ENCODE data around the gene RBBP8NL. TPM values are rescaled to one million over a fixed set of nuclear protein-coding genes. Genes with fewer than 3 reads are reported as not detected.

RBBP8NL gene
- total and polyA plus RNA-seq, 9 of the 15 experiments (the other 6 are each of a cell fraction or from before 2014, with no cell fraction given), result not detected

DNA sequence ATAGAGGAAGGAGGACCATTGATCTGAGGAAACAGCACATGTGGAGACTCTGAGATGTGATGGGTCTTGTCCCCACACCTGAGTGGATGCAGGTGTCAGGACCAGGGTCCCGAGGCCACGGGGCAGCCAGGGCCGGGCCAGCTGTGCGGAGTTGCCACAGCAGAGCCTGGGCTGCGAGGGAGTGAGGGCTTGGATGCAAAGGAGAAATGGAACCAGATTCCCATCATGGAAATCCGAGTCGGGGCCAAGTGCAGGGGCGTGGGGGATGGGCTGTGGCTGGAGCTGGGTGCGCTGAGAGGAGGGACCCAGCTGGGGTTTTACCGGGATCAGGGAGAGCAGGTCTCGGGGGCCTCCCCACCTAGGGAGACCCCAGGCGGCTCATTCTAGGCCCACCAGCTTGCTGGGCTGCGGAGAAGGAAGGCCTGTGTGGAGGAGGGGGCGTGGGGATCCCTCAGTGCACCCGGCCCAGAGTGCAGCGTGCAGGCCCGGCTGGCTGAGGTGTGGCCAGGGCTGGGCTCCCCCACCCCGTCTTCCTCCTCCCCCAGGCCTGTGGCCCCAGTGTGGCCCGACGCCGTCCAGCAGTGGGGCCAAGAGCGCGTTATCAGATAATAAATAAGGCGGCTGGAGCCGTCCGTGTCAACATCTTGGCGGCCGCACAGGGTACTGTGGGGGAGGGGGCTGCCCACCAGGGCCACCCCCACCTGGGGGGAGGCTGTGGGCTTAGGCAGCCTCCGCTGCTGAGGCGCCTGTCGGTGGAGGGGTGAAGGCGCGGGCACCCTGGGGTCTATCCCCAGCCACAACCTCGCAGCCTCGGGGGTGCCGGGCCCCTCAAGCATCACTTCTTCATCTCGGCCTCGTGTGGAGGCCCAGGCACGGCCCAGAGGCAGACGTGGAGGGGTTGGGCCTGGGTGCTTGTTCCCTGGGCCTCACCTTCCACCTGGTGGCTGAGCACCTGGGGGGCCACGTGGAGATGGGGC is 31.2 kb upstream of the RBBP8NL start (continued):
- TF ChIP-seq ZNF609 (CRISPR knock-in tag; IDR thresholded peaks at IDR 0.05; ENCODE audit: borderline replicate concordance), result no peak
- TF ChIP-seq USF1 (CRISPR knock-in tag; IDR thresholded peaks at IDR 0.05), result no peak

Data from K562 (cell line).